Inflammatory macrophage (primary cell): ENCODE results near the gene SIX2.
"Not testable (repeated sequence)": the region's sequence is repeated elsewhere in the genome, so short reads cannot be mapped to it uniquely, and the experiment has no call there.

Source experiments
- DNase-seq, 2 donors: peaks; one replicate each; pipeline ENCODE4 v3.0.0-alpha.2; 2020 to 2022
- total RNA-seq, 18 experiments: gene quantifications; one replicate each; lab custom pipeline; 2026; ENCODE audit warnings: mixed read lengths in 6 of 18, inconsistent platforms in 2 of 18; lab: John Stamatoyannopoulos, UW

Gene SIX2
- total RNA-seq = 0 to 0.07 (median 0) reads per million in 18 experiments

DNA sequence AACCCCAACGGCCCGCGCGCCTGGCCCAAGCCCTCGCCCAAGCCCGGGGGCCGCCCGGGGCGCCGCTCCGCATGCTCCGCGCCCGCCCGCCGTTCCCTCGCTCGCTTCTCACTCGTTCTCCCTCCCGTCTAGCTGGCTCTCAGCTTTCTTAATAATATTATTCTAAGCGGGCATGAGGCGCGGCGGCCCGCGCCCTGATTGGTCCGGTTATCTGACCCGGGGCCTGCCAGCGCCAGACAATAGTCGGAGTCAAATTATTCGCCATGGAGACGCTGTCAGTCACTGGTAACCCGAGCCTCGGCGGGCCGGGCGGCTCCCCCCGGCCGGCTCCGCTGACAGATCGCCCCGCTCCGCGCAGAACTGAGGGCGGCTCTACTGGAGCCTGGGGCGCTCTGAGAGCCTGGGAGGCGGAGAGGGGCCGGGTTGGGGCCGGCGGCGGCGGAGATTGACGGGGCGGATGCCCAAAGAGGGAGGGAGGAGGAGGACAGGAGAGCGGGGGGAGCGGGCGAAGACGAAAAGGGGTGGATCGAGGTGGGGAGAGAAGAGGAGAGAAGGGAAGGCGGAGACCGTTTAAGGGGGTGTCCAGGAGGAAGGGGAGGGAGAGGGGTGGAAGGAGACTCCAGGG is at the start of gene SIX2:
Gene SIX2, minus strand, starts transcription at position 150 of the 625 bp plus-strand sequence. CDS start 342 bp downstream, outside the sequence.
- no peak for DNase-seq

DNA sequence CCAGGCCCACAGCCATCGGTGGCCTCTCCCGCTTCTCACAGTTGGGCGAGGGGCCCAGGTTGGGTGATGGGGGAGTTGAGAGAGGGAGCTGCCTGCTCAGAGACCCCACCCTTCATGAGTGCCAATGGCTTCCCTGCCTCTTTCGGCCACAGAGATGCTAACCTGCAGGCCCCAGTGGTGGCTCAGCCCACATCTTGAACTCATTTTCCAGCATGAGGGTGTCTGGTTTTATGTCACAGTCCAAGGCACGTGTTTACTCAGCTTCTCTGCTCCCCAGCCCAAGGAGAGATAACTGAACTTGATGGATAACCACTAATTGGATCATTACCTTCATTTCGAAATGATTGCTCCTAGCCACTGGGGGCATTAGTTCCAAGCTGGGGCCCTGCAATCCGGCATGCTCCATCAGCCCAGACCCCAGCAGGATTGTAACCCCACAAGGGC is 45.9 kb upstream of the SIX2 start:
- DNase-seq = no peak

DNA sequence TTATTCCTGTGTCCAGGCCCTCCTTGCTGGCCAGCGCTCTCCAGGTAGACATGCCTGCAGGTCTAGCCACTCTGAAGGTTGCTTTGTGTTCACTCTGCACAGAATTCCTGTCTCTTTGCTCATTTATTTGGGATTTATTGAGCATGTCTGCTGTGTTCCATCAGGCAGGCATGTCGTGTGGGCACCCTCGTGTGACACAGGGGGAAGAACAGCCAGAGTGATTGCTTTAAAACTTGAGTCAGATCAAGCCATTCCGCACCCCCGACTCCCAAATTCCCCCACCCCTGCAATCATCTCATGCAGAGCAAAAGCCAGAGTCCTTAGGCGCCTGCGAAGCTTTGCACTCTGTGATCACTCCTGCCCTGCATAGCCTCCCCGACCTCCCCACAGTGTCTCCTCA is 44.7 kb upstream of the SIX2 start:
- no peak for DNase-seq

DNA sequence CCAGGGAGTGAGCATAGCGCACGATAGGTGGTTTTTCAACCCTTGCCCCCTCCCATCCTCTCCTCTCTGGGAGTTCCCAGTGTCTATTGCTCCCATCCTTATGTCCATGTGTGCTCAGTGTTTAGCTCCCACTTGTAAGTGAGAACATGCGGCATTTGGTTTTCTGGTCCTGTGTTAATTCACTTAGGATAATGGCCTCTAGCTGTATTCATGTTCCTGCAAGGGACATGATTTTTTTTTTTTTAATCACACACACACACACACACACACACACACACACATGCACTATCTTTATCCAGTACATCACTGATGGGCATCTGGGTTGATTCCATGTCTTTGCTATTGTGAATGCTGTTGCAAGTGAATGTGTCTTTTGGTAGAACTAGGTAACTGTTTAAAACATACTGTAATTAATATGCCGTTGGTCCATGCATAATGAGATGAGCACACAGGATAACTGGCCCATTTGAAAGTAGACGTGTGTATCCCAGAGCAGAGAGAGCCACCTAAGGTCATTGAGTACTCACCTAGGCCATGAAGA is 43.2 kb upstream of the SIX2 start:
- DNase-seq = no peak

DNA sequence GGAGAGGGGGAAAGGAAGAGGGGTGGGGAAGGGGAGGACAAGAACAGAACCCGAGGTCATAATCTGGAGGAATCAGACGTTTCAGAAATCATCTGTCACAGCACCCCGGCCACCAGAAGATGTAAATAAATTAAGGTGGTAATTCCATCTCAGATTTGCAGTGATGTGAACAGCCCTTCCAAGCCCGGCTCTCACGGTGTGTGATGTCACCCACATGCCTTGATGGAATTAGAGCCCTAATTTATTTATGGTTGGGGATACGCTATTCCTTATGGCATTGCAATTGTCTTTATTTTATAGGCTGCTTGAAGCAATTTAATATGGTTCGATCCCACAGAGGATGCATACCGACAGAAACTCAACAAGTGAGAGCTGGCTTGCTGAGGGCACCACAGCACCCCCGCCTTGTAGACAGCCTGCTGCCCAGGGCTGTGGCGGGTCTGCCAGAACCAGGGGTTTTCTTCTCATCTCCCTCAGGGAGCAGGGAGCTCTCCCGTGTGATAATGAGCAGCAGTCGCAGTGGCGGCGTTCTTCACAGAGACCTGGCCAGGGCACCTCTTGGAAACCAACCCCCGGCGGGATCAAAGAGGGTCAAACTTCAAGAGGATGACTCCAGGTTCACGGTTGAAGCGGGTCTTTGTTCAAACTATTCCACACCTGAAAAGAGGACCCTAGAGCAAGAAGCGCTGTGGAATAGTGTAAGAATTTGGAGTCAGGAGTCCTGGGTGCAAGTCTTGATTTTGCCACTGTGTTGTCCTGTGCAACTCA is 40.5 kb upstream of the SIX2 start:
- no peak for DNase-seq

DNA sequence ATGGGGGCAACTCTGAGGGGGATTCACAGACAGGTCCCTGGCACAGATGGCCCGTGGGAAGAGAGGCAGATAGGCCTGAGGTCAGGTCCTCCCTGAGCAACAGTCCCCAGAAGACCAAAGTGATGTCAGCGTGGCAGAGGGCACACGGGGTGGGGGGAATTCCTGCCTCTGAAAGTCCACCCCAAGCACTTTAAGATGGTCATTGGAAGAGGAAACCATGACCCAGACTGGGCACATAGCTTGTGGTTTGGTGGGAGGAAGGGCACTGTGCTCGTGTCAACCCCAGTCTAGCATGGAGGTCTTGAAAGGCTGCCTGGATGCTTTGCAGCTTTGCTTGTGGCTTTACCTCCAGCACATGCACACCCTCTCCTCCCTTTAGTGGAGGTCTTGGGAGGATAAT is 38.0 kb upstream of the SIX2 start:
- no peak for DNase-seq

DNA sequence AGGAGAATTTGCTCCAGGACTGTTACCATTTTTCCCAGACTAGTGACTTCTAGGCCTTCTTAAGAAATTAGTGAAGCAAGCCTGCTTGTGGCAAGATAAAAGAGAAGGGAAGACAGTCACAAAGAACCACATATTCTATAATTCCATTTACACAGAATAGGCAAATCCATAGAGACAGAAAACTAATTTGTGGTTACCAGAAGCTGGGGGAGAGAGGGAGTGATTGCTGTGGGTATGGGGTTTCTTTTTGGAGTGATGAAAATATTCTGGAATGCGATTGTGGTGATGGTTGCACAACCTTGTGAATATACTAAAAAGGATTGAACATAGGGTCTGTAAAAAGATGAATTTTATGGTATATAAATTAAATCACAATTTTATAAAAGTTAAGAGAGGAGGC is 37.5 kb upstream of the SIX2 start:
- DNase-seq = no peak

DNA sequence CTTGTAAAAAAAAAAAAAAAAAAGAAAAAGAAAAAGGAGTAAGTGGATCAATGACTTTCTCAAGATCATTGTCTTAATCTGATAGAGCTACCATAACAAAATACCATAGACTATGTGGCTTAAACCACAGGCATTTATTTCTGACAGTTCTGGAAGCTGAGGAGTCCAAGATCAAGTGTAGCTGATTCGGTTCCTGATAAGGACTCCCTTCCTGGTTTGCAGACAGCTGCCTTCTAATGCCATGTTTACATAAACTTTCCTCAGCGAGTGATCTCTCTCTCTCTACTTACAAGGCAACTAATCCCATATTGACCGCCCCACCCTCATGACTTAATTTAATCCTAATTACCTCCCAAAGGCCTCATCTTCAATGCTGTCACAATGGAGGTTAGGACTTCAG is 36.5 kb upstream of the SIX2 start:
- DNase-seq = no peak

DNA sequence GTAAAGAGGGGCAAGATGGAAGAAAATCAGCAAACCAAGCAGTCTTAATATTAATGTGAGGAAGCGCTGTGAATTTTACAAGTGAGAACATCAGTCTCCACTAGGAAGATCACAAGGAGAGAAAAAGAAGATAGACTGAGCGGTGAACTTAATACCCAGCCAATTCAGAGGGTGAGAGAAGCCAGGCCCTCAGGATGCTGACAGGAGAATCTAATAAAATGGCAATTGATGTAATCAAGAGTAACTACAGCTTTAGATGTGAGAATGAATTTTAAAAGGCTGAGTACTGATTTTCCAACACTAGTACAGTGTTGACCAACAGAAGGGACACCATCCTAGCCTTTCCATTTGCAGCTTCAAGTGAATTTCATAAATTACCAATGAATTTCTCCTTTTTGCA is 35.7 kb upstream of the SIX2 start:
- DNase-seq = no peak

DNA sequence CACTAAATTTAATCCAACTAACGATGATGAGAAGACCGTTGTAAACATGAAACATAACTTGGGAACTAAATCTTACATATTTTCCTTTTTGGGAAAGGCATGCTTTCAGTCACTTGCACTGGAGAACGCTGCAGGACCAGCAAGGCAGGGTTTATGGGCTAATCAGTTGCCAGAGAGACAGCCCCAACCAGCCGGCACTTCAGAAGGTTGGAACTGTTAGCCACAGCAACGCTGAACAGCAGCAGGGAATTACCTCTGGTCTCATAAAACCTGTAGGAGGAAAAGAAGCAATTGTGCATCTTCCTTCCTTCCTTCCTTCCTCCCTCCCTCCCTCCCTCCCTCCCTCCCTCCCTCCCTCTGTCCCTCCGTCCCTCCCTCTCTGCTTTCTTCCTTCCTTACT is 33.9 kb upstream of the SIX2 start:
- DNase-seq = no peak

DNA sequence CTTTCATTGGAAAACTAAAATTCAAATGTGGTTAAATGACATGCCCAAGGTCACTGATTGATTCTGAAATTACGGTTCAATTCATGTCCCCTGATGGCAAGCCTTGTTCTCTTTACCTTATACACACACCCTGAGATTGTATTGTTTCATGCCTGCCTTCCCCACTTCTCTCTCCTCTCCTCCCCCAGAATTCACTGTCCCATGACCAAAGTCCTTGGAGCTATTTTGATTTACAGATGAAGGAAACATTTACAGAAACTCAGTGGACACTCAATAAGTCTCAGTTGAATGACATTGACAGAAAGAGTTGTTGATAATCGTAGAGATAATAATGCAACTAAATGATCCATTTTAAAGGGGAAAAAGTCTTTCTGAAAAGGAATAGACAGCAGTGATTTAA is 33.1 kb upstream of the SIX2 start:
- DNase-seq = no peak

DNA sequence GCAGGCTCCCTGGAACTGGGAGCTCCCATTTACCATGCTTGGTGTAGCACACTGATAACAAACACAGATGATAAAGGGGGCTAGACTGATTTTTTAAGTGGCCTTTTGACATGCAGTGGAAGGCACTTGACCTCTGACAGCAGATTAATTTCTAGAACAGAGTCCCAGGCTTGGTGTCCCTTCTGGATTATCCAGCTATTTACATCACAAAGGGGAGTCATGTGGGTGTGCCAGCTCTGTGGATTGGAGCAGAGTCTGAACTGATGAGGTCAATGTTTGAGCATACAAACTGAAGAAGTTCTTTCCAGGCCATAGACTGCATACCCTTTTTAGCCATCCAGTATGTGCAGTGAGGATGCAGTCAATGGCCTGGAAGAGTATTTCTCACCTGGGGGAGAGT is 31.5 kb upstream of the SIX2 start:
- no peak for DNase-seq

DNA sequence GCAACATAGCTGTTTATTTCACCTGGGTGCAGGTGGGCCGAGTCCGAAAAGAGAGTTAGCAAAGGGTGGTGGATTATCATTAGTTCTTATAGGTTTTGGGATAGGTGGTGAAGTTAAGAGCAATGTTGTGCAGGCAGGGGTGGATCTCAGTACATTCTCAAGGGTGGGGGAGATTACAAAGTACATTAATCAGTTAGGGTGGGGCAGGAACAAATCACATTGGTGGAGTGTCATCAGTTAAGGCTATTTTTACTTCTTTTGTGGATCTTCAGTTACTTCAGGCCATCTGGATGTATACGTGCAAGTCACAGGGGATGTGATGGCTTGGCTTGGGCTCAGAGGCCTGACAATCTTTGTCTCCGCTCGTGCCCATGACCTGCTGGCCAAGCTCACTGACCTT is 30.6 kb upstream of the SIX2 start:
- not testable (repeated sequence) for DNase-seq

DNA sequence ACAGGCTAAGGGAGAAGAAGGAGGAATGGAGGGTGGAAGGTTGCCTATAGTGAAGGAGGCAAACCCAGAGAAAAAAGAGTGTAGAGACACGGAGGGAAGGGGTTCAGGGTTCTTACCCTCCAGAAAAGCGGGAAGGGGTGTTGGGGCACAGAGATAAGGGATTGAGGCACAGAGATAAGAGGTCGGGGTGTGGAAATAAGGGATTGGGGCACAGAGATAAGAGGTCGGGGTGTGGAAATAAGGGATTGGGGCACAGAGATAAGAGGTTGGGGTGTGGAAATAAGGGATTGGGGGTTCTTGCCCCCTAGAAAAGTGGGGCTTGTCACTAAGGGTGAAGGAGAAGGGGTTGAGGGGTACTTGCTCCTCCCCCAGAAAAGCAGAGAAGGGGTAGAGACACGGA is 29.6 kb upstream of the SIX2 start:
- DNase-seq = not testable (repeated sequence)

DNA sequence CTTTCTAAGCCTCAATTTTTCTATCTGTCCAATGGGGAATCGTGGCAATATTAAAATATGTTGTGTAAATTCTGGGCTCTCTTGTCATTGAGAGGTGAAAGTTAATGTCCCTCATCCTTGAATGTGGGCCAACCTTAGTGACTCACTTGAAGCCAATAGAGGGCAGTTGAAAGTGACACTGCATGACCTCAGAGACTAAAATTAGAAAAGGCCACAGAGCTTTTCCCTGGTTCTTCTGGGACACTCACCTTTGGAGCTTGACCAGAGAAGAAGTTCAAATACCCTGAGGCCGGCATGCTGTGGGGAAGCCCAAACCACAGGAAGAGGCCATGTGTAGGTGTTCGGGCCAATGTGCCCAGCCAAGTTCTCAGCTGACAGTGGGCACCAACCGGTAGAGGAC is 24.1 kb upstream of the SIX2 start:
- no peak for DNase-seq

DNA sequence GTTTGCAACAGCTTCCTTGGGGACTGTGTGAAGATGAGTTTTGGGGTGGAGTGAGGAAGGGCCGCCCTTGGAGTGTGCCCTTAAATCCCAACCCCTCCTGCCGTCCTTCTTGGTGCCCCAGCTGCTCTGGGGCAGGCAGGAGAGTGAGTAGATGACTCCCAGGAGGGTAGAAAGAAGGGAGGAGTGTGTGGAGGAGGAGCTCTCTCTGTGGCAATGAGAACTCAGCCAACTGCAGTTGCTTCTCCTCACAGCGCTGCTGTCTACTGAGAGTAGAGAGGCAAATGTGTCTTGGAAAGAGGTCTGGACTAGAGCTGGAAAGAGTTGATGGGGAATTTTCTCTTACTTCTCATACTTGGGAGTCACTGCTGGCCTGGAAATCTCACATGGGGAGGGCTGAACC is 21.8 kb upstream of the SIX2 start:
- no peak for DNase-seq

DNA sequence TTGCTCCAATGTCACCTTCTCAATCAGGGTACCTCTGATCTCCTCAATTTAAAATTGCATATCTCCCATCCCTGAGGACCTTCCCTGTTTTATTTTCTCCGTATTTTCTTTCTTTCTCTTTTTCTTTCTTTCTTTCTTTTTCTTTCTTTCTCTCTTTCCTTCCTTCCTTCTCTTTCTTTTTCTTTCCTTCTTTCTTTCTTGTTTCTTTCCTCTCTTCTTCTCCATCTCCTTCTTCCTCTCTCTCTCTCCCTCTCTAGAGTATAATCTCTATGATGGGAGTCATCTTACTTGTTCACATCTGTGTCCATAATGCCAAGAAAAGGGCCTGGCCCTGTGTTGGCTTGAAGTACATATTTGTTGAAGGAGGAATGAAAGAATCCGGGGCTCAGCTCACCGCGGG is 21.3 kb upstream of the SIX2 start:
- no peak for DNase-seq

DNA sequence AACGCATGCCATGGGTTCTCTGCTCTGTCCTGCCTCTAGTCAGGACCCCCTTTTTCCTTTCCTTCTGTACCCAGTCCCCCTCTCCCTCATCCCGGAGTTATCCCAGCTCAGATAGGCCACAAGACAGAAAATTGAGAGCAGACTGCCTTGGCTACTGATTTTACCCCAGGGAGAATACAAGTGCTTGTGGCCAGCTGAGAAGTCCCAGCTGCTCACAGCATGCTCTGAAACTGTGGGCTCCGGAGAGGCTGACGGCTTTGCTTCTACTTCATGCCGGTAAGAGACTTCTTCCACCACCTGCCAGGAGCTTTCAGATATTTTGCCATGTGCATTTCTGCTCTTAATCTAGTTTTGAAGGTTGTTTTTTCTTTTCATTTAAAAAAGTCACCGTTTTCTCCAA is 20.0 kb upstream of the SIX2 start:
- no peak for DNase-seq

DNA sequence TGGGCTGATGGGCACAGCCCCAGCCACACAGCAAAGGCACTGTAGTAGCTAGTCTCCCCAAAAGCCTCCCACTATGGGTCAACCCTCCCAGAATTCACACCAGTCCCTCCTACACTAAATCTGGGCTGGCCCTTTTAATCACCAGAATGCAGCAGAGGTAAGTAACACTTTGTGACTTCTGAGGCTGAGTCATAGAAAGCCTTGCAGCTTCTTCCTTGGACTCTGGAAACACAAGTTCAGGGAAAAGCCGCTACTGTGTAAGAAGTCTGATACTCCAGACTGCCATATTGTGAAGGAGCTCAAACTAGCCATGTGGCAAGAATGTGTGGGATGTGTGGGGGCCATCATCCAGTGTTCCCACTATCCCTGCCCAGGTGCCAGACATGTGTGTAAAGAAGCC is 19.0 kb upstream of the SIX2 start:
- no peak for DNase-seq

DNA sequence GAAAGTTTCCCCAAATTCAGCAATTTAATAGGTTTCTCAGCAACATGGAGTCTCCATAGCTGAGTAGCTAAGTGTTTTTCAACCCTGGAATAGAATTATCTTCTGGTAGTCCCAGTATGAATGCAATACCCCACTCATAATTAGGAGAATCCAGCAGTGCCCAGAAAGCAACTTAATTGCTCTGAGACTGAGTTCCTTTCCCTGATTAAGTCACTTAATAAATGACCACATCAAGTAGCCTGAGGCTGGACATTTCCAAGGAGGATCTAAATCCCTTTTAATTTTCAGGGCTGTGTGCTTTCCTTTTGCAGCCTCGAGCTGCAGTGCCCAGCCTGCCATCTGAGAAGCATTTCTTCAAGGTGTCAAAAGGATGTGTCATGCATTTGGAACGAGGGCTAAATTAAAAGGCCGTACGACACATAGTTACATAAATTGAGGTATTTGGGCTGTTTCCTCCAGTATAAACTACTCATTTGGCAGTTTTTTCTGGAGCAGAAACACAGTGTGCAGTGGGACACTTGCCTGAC is 17.7 kb upstream of the SIX2 start:
- DNase-seq = no peak

DNA sequence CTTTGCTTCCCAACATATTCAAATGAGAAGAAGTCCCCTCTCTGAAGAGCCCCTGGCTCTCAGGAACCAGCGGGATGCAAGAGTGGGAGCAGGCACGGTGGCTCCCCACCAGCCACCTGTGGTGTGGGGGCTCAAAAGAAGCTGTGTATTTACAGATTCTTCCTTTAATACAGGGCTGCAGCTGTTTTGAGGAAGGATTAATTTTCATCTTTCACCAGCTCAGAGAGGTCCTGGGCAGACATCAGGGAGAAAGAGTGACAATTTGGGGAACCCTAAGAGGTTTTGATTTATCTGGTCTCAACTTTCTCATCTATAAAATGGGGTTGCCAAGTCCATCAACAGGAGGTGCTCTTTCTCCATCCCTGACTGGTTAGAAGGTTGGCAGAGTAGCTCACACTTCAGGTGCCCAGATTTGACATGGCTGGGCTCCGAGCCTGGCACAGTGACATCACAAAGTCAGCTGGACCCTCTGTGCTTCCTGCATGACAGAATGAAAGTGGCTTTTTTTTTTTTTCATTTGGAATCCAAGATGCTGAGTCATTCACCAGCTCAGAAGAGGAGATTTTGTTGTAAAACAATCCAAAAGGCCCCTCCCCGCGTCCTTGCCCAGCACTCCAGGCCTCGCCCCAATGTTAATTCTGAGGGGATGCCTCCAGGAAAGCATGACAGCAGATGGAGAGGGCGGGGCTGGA is 15.5 kb upstream of the SIX2 start:
- DNase-seq = no peak

DNA sequence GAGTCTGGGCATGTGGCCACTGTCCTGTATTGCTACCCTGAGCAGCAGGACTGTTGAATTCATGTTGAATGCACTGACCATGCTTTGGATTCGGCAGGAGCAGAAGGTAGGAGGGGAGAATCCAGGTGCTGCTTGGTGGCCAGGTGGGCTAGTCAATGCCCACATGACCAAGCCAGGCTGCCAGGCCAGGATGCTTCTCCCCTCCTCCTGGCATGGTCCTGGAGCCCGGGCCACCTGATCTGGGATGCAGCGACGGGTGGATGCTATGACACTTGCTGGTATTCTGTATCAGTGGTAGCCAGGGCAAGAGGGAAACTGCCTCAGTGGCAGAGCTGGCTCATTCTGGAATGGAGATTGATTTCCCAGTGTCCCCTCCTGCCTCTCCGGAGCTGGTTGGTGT is 14.8 kb upstream of the SIX2 start:
- no peak for DNase-seq

DNA sequence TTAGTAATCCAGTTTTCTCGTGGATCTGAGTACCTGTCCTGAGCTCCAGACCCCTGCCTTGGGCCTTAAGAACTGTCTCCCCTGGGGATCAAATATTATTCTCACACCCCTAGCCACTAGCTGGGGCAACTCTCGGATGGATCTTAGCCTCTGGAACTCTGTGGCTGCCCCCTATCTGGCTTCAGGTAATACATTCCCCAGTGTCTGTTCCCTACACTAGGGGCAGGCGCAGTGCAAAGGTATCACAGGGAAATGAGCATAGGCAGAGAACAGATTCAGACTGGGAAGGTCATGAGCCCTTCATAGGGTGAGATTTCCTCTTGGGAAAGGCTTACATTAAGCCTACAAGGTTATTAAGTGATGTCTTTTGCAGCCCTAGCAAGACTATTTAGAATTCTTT is 11.2 kb upstream of the SIX2 start:
- no peak for DNase-seq
